MM.1S (cell line): ENCODE results near the gene PSKH1.

ENCODE experiments used
- EZH2 ChIP-seq: fragments of 300-600 bp; sonication (generic); optimal IDR thresholded peaks from 2 replicates; pipeline ENCODE3; 2017; ENCODE audit warnings: low read depth, mild to moderate bottlenecking, antibody characterized with exemption, low read length, mixed read lengths
- EZH2phosphoT487 ChIP-seq: fragments of 300-600 bp; sonication (generic); IDR thresholded peaks from 2 replicates; pipeline ENCODE4 v1.6.1; 2018; ENCODE audit warnings: antibody characterized with exemption, low read length
- TF ChIP-seq, protein P1 (sequence below): fragments of 300-600 bp; sonication (generic); IDR thresholded peaks from 2 replicates; pipeline ENCODE4 v1.5.1; 2016; ENCODE audit warnings: antibody characterized with exemption, low read length, mixed read lengths

DNA sequence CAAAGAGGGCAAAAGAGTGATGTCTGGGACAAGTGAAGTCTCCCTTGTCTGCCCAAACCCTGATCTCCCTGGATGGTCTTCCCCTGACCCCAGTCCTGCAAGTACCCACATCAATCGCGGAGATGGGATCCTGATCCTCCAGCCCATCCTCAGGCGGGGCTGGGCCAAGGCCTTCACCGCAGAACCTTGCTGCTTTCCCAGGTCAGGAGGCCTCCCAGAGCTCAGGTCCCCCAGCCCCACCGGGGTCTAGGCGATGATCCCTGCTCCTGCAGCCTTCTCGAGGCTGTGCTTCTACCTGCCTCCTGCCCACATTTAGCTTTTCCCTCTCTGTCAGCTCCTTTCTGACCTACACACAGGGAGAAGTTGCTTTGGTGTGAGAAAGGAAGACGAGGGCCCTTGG is 69.1 kb downstream of the PSKH1 start:
- TF ChIP-seq, protein P1, sequence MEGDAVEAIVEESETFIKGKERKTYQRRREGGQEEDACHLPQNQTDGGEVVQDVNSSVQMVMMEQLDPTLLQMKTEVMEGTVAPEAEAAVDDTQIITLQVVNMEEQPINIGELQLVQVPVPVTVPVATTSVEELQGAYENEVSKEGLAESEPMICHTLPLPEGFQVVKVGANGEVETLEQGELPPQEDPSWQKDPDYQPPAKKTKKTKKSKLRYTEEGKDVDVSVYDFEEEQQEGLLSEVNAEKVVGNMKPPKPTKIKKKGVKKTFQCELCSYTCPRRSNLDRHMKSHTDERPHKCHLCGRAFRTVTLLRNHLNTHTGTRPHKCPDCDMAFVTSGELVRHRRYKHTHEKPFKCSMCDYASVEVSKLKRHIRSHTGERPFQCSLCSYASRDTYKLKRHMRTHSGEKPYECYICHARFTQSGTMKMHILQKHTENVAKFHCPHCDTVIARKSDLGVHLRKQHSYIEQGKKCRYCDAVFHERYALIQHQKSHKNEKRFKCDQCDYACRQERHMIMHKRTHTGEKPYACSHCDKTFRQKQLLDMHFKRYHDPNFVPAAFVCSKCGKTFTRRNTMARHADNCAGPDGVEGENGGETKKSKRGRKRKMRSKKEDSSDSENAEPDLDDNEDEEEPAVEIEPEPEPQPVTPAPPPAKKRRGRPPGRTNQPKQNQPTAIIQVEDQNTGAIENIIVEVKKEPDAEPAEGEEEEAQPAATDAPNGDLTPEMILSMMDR, result no peak
- TF ChIP-seq EZH2, result no peak
- no peak for TF ChIP-seq EZH2phosphoT487
